ENCODE measurements around the gene AURKB.

DNA sequence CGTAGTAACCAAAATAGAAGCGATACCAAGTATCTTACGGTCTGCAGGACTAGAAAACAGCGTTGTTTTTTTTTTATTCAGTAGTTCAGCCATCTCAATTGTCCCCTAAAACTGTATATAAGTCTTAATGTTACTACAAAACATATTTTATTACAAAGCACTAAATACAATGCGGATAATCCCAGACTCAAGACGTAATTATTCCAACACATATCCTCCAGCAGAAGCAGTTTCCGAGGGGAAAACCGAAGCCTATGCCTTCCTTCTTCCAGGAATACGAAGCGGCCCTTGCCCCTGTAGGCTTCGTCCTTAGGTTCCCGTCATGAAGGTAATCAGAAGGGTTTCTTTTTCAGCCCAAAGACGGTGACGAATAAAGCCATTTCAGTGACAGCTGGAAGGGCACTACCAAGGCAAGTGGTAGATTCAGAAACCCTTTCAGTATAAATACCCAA lies 36.5 kb downstream of the AURKB start:
- TF ChIP-seq, protein P1, sequence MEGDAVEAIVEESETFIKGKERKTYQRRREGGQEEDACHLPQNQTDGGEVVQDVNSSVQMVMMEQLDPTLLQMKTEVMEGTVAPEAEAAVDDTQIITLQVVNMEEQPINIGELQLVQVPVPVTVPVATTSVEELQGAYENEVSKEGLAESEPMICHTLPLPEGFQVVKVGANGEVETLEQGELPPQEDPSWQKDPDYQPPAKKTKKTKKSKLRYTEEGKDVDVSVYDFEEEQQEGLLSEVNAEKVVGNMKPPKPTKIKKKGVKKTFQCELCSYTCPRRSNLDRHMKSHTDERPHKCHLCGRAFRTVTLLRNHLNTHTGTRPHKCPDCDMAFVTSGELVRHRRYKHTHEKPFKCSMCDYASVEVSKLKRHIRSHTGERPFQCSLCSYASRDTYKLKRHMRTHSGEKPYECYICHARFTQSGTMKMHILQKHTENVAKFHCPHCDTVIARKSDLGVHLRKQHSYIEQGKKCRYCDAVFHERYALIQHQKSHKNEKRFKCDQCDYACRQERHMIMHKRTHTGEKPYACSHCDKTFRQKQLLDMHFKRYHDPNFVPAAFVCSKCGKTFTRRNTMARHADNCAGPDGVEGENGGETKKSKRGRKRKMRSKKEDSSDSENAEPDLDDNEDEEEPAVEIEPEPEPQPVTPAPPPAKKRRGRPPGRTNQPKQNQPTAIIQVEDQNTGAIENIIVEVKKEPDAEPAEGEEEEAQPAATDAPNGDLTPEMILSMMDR (conservative IDR thresholded peaks at IDR 0.05; ENCODE audit: low read length) = no peak
- TF ChIP-seq EZH2phosphoT487 (IDR thresholded peaks at IDR 0.05; ENCODE audit: borderline replicate concordance) = no peak
